ENCODE results near the gene PCED1B.
A peak's percentile ranks its signal among the peaks of the same experiment; 100 is the strongest.

The PCED1B gene

DNA sequence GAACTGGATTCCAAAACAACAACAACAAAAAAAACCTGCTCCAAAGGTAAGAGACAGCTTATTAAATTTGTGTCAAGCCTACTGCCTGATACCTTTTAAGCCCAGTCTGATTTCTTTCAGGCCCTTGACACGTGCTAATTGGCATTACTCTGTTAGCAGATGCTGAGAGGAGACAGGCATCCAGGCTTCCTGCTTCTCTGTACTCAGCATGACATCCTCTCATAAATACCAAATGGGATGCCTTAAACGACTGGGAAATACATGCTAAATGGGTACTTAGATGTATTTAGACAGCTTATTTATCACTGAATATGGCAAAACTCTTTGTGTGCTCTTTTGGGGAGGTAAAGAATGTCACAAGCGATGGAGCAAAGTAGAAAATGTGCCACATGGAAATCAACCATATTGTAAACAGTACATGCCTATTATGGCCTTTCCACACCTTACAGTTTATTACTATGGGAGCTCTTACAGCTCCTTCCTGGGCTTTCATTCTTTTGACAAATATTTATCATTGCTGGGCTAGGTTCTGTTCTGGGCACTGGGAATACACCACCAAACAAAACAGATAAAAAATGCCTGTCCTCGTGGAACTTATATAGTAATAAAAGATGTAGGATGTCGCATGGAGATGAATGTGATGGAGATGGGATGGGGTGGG lies 11.5 kb upstream of the PCED1B start:
- DNase-seq (ENCODE audit: low spot score) = no peak

DNA sequence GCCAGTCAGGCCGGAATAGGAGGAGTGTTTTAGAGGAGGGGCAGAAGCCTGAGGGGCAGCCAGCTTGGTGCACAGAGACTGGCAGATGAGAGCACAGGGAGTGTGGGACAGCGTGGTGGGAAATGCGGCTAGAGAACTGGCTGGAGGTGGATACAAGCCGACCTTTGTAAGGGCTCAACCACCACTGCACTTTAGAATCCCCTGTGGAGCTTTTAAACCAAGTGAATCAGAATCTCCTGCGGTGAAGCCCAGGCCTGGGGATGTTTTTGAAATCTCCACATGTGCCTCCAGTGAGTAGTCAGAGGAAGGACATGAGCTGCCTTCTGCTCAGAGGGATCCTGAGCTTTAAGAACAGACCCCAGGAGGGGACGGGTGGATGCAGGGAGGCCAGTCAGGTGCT lies 10.9 kb upstream of the PCED1B start:
- peak; percentile 19 for DNase-seq (ENCODE audit: low spot score)

DNA sequence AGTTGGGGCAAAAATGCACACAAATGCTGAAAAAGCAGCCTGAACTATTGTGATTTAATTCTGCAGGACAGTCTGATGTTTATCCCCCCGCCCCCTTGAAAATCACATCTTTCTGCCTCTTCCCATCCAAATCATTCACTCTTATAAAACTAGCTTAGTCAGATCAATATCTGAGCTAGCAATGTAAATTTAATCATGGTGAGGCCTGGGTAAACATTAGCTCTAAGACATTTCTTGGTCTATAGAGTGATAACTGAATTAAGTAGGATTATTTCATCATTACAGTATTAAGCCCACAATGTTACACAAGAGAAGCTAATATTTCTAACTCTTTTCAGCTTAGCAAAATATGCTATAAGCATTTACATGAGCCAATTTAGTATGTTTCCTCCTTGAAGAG lies 9.1 kb upstream of the PCED1B start:
- DNase-seq (ENCODE audit: low spot score) = no peak

DNA sequence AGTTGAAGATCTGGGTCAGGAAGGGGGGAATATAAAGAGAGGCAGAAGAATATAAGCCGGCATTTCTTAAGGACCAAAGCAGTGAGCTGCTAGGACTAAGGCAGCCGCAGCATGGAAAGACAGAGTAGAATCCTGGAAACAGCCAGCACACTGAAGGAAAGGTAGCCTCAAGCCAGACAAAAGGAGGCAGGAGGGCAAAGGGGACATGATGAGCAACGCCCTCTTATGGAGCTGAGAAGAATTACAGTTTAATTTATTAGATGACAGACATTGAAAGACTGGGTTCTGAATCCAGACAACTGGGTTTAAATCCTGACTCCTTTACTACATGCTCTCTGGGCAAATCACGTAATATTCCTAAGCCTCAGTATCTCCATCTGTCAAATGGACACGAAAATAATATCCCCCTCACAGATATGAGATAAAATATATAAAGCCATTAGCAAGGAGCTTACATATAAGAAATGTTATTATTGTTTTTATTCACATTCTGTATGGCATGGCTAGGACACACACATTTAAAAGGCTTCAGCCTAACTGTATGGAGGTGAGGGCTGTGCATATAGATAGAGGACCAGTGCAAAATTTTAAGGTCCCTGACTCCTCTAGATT lies 8.1 kb upstream of the PCED1B start:
- no peak for DNase-seq (ENCODE audit: low spot score)

DNA sequence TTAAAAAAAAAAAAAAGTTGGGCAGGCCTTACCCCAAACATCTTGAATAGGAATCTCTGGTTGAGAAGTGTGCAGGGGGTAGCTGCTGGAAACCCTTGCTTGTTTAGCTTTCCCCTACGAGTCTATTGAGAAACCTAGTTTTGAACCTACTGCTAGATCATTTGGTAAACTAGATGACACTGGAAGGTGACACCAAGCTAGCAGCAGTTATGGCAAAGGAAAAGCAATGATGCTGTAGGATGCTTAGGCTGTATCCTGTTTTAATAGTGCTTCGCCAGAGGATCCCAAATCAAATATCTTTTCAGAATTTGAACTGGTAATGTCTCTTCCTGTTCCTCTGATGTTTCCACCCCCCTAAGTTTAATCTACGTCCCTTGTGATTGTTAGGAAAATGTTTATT lies 5.5 kb upstream of the PCED1B start:
- no peak for DNase-seq (ENCODE audit: low spot score)

DNA sequence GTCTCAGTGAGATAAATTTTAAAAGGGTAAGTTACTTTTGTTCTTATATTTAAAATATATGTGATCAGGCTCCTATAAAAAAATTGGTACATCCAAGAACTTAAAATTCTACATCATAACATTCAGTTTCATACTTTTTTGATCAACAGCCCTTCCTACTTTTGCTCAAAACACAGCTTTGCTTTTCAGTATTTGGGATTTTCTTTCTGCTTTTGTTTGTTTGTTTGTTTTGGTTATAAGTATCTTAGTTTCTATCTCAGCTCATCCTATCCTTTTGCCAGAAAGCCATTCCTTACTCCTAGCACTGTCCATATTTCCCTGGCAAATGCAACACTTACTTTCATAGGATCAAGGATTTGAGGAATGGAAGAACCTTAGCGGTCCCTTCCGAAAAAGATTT lies 4.7 kb upstream of the PCED1B start:
- DNase-seq (ENCODE audit: low spot score) = no peak

DNA sequence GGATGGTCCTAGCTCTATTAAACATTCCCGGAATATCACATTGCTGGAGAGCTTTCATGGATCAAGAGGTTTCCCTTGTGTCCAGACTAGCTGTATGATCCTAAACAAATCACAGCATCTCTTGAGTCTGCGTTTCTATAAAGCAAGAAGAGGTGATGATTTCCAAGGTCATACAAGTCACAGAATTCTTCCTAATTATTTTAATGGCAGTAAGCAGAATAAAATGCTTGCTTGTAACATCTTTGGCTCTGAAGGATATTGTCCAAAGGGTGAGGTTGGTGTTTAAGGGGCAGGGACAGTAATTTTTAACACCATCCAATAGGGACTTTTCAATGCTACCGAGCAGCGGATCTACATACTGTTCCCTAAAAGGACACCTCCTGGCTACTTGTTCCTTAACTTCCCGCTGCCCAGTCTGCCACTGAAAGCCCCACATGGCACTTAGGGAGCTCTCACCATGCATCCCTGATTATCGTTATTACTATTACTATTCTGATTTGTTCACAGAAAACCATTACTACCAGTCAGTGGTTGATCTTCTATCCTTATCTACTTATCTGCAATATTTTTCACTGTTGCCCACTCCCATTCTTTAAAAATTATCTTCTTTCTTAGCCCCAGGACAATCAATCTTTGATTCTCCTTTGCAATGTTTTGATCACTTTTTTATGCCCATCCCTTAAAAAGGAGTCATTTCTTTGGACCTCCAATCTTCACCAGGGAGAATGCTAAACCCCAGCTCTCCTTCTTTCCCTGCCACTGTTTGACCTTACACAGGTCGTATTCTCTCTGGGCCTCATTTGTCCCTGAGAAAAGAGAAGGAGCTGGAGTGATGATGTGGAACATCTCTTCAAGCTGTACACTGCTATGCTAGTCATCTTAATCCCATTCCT lies 4.0 kb upstream of the PCED1B start:
- DNase-seq (ENCODE audit: low spot score) = no peak

DNA sequence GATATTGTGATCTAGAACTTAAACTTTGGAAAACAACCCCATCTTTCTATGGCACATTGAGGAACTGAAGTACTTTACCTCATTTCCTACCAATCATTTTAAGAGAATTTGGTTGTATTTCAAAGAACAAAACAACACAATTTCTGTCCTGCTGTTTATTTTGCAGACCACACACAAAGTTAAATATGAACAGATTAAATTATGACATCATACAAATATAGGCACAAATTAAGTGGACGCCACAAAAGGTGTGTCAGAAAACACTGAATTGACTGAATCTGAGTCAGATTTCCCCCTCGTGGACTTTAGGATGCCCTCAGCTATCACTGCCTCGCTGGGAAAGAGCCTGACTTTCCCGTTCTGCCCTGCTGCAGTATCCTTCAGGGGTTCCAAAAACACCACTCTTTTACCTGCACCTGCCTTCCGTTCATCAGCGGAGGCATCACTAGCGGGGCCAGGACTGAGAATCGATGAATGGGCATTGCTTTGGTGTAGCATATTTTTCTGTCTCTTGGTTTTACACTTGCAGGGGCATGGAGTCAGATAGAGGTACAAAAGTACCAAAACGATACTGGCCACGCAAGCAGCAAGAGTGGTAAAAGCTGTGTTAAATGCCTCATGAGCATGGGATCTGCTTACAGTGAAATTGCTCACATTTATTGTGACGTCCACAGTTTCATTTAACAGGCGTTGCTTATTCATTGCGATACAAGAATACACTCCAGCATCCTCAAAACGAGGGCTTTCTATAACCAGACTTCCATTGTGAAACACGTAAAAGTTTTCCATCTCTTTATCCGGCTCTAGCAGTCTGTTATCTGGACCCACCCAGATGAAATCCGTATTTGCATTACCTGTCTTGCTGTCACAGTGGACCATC lies 2.0 kb upstream of the PCED1B start:
- no peak for DNase-seq (ENCODE audit: low spot score)

DNA sequence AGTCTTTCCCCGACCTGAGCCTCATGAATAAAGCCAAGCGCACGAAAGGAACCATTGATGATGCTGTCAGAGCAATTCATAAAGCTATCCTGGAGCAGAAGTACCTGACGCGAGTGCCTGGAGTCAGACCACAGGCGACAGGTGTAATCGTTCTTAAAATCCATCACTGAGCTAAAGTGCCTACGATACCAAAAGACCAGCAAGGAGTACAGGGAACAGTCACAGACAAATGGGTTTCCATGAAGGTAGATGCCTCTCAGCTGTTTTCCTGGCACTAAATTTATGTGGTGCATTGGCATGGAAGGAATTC lies 1.4 kb upstream of the PCED1B start:
- no peak for DNase-seq (ENCODE audit: low spot score)

DNA sequence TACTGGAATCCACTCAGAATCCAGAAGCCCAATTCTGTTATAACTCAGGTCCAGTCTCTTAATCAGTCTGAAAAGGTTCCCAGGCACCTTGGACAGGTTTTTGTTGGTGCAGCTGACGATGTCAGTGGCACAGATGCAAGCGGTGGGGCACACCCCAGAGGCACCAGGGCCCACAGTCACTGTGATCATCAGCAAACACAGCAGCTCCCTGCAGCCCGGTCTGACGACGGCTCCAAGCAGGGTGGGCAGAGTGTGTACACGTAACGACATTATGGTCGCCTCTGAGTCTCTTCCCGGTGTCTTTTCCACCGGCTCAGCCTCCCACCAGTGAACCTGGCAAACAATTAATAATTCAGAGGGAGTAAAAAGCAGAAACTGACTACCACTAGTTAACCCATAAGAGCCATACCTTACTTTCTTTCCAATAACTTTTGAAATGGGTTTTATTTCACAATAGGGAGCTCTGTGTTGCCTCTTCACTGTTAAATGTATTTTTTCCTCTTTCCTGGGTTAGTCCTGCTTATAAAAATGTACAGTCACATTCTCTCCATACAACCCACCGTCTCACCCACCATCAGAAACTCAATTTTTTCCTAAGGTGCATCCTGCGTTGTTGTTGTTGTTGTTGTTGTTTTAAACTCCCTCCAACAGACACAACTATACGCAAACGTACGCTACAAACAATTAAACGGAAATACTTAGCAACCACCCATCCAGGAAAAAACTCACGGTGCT lies 521 bp upstream of the PCED1B start:
- DNase-seq (ENCODE audit: low spot score) = no peak

DNA sequence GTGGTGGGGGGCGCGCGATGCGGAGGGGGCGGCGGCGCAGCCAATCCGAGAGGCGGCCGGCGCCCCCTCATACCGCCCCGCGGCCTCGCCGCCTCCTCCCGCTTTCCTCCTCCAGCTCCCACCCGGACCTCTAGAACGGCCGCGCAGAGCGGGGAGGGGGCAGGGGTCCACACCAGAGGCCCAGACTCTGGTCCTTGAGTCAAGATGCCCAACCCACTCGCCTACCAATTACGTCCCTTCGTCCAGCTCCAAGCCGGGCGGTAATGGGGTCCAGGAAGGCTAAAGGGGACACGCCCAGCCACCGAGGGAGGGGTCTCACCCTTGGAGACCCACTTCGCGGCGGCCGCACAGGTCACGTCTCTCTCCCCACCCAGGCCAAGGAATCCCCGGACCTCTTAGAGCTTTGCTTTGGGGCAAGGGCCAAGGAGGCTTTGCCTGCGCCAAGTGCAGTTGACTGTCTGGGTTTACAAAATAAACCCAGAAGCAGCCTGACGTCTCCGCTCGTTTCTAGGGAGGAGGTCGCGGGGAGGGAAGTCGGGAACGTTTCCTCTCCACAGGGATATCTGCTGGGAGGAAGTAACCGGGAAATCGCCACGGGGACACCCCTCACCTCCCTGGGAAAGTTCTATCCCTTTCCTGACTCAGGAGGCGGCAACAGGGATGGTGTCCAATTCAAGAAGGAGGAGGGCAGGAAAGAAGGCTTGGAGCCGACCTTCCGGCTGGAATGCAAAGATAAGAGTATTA lies 732 bp downstream of the PCED1B start:
- no peak for DNase-seq (ENCODE audit: low spot score)

DNA sequence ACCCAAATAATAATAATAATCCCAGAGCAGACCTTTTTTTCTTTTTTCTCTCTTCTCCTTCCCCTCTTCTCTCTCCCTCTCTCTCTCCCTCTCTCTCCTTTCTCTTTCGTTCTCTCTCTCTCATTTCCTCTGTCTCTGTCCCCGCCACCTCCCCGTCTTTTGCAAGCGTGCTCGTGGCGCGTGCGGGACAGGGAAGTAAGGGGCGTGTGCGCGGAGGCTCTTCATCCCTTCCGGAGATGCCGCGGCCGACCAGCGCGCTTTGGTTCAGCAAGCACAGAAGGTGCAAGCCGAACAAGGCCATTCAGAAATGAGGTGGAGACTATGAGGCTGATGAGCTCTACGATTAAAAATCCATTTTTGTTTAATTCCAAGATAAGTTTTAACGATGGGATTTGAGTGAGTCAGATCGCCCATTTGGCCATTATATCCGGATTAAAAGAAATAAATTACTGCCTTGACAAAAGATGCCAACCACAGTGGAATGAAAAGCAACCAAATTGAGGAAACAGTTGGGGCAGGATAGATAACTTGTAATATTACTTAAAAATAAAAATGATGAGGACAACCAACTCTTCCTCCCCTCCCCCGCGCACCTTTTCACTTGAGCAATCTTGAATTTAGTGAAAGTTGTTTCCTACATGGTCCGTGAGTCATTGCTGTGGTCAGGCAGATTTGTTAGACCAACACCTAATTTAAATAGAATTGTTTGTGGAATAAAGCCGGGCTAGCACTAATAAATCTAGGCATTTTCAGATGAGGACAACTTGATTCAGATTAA lies 1.5 kb downstream of the PCED1B start:
- no peak for DNase-seq (ENCODE audit: low spot score)

DNA sequence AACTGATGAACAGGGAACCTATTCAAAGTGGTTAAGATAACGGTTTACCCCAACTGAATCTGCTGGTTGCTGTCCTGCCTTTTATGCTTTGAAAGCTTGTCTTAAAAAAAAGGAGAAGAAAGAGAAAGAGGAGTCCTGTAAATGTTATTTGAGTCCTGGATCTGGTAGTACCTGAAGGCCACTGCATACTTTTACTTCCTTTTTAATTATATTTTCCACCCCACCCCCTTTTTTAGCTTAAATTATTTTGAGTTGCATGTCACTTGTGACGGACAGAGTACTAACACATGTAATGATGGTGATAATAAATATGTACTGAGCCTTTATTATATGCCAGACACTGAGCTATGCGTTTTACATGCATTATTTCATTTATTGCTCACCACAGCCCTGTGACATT lies 2.9 kb downstream of the PCED1B start:
- DNase-seq (ENCODE audit: low spot score) = no peak

DNA sequence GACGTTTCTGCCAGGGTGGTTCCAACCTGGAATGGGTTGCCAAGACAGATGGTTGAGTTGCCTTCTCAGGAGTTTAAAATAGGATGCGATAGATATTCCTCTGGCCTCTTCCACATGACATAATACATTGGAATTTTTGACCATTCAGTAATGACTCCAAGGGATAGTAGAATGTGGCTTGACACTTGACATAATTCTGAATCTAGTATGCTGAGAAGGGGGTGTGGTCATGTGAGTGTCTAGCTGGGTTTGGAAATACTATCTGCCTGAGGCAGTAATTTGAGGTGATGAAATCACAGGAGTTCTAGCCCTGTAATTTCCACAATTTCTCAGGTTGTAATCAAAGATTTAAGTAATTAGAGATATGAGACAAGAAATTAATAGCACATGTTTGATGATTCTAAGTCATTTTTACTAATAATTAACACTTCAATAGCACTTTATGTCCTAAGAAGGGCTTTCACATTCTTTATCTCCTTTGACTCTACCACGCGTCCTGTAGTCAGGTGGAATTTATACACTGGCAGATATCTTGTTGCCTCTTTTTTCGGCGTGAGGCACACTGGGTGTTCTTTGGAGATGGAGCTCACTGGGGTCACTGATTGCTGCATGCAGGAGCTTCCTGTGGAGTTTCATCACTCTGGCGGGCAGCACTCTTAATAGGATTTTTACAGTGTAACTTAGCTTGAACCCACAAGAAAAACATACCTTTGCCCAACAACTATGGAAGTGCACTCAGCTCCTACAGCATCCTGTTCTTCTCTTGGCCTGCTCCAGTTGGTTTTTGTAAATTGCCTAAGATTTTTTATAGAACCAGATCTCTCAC lies 3.6 kb downstream of the PCED1B start:
- no peak for DNase-seq (ENCODE audit: low spot score)

DNA sequence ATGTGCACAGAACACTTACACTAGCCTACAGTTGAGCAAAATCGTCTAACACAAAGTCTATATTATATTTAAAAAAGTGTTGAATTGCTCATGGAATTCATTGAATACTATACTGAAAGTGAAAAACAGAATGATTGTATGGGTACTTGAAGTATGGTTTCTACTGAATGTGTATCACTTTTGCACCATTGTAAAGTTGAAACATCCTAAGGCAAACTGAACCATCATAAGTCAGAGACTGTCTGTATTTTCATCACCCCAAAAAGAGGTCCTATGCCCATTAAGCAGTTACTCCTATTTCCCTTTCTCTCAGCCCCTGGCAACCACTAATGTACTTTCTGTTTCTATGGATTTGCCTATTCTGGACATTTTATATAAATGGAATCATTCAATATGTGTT lies 4.8 kb downstream of the PCED1B start:
- no peak for DNase-seq (ENCODE audit: low spot score)

DNA sequence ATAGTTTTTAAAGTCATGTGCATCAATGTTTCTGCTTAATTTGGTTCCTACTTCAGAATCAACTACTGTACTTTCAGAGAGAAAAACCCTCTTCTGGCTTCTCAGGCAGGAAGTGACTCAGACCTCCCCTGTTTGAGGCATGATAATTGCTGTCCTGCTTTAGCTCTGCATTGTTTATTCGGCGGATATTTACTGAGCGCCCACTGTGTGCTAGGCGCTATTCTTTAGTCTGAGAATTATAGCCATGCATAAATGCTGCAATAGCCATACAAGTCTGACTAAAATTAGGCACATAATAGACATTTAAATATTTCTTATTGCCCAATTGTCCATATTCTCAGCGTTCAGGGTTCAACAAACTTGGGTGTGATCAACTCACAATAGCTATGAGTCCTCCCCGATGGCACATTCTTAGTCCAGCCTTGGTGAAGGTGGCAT lies 6.4 kb downstream of the PCED1B start:
- DNase-seq (ENCODE audit: low spot score) = peak; percentile 67

DNA sequence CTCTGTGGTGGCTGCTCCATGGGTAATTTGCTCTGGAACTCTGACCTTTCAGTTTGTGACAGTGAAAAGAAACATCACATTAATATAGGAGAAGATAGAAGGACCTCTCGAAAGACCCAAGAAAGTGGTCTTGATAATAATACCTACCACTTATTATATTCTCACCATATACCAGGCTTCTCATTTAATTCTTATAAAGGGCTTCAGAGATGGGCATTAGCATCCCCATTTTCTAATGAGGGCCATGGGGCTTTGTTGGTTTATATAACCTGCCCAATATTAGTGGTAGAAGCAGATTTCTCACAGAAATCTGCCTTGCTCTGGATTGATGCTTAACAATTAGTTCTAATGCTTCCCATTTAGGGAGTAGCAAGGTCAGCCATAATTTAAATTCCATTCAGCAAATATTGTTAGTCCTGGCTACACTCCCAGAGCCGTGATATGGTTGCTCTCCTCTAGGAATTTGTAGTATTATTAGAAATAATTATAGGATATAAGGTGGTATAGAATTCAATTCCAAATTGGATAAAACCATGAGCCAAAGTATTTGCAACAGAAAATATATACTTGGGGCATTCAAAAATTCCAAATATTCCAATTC lies 7.8 kb downstream of the PCED1B start:
- no peak for DNase-seq (ENCODE audit: low spot score)

DNA sequence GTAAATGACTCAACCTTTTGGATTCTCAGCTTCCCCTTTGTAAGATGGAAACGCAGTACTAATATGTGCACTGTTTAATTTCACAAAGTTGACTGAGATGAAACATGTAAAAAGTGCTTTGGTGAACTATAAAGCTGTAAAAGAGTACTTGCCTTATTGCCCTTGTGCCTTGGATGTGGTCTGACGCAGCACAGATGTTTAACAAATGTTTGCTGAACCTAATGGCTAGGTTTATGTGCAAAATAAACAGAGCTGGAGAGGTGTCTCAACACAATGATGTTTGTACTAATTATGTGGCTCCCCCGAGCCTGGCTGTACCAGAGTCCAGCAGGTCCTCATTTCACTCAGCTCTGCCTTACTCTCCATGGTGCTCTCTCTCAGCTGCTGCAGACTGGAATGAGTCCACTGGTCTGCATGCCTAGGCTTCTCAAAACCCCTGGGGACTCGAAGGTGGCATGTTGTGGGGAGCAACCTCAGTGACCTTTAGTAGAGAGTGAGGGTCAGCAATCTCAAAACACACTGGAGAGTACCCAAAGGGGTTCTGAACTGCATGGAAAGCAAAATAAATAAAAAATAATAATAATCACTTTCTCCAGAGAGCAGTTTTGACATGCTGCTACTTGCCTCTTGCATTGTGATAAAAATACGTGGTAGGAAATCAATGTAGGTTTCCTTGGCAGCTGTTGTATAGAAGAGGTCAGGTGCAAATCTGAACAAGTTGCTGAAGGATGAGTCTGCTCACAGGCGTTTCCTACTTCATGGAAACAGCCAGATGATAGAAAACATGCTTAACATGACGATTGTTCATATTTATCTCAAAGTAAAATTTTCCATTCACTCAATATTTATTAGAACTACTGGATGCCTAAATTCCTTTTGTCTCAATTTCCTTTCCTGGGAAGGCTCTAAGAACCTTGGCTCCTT lies 8.9 kb downstream of the PCED1B start:
- DNase-seq (ENCODE audit: low spot score) = no peak

All from COLO829 (cell line).